ENCODE results near the gene POFUT2. TPM values are rescaled to one million over a fixed set of nuclear protein-coding genes. Genes with fewer than 3 reads are reported as not detected.

The POFUT2 gene
- total RNA-seq, 1 donor = 35.8 TPM

- Histone ChIP-seq H3K9me3 (ENCODE audit: low read depth, low read length) (no peaks in the 10 kb centered on the region), H3K27me3 (ENCODE audit: insufficient read depth, low read length) (no peaks in the 10 kb centered on the region), H3K36me3 (ENCODE audit: insufficient read depth, low read length) (peaks cover 88% of the 10 kb centered on the region), H2AFZ (ENCODE audit: low read length) (no peak overlapping the region), H3K4me3 (ENCODE audit: insufficient read depth, low read length) (no peak overlapping the region), H3K4me1 (ENCODE audit: insufficient read depth, low read length) (peaks cover 3% of the 10 kb centered on the region), H4K20me1 (ENCODE audit: insufficient read depth, low read length) (peaks cover 82% of the 10 kb centered on the region), H3K79me2 (ENCODE audit: insufficient read depth, low read length) (peaks cover 90% of the 10 kb centered on the region), H3K4me2 (ENCODE audit: insufficient read depth, low read length) (no peak overlapping the region), H3K27ac (ENCODE audit: low read depth, low read length) (no peak overlapping the region)
- no peak for DNase-seq (ENCODE audit: insufficient read length, low spot score, missing footprints)
- TF ChIP-seq CTCF (IDR thresholded peaks at IDR 0.05; ENCODE audit: extremely low read depth, low read depth, low read length) = no peak
Measured at GRCh38 chr21:45281411-45282282, 6.0 kb downstream of the POFUT2 start.

GRCh38 chr21:45280969-45281368 is 6.7 kb downstream of the POFUT2 start:
- TF ChIP-seq CTCF (IDR thresholded peaks at IDR 0.05; ENCODE audit: extremely low read depth, low read depth, low read length) = no peak
- no peak overlapping the region for H2AFZ ChIP-seq (ENCODE audit: low read length)
- H3K4me1 ChIP-seq (ENCODE audit: insufficient read depth, low read length) = no peaks in the 10 kb centered on the region
- peaks cover 93% of the 10 kb centered on the region for H3K36me3 ChIP-seq (ENCODE audit: insufficient read depth, low read length)
- H3K27ac ChIP-seq (ENCODE audit: low read depth, low read length) = no peak overlapping the region
- no peak overlapping the region for H3K4me3 ChIP-seq (ENCODE audit: insufficient read depth, low read length)
- H3K4me2 ChIP-seq (ENCODE audit: insufficient read depth, low read length) = no peak overlapping the region
- no peaks in the 10 kb centered on the region for H3K27me3 ChIP-seq (ENCODE audit: insufficient read depth, low read length)
- H4K20me1 ChIP-seq (ENCODE audit: insufficient read depth, low read length) = peaks cover 78% of the 10 kb centered on the region
- H3K79me2 ChIP-seq (ENCODE audit: insufficient read depth, low read length) = peaks cover 88% of the 10 kb centered on the region
- no peak for DNase-seq (ENCODE audit: insufficient read length, low spot score, missing footprints)
- H3K9me3 ChIP-seq (ENCODE audit: low read depth, low read length) = no peaks in the 10 kb centered on the region

GRCh38 chr21:45280178-45280821 is 7.4 kb downstream of the POFUT2 start:
- no peak overlapping the region for H3K4me3 ChIP-seq (ENCODE audit: insufficient read depth, low read length)
- H3K4me1 ChIP-seq (ENCODE audit: insufficient read depth, low read length) = no peaks in the 10 kb centered on the region
- no peak overlapping the region for H3K4me2 ChIP-seq (ENCODE audit: insufficient read depth, low read length)
- H3K27ac ChIP-seq (ENCODE audit: low read depth, low read length) = no peak overlapping the region
- no peak for TF ChIP-seq CTCF (IDR thresholded peaks at IDR 0.05; ENCODE audit: extremely low read depth, low read depth, low read length)
- H3K79me2 ChIP-seq (ENCODE audit: insufficient read depth, low read length) = peaks cover 85% of the 10 kb centered on the region
- H3K36me3 ChIP-seq (ENCODE audit: insufficient read depth, low read length) = peaks cover 92% of the 10 kb centered on the region
- H3K27me3 ChIP-seq (ENCODE audit: insufficient read depth, low read length) = no peaks in the 10 kb centered on the region
- no peak for DNase-seq (ENCODE audit: insufficient read length, low spot score, missing footprints)
- H3K9me3 ChIP-seq (ENCODE audit: low read depth, low read length) = no peaks in the 10 kb centered on the region
- H4K20me1 ChIP-seq (ENCODE audit: insufficient read depth, low read length) = peaks cover 76% of the 10 kb centered on the region
- no peak overlapping the region for H2AFZ ChIP-seq (ENCODE audit: low read length)

Measured in osteoblast (primary cell).